Measurements from ENCODE around the gene MPL. TPM values are rescaled to one million over a fixed set of nuclear protein-coding genes. Genes with fewer than 3 reads are reported as not detected.

MPL gene
- not detected for total RNA-seq

GRCh38 chr1:43337588-43337987 is at the start of gene MPL:
MPL (plus strand) TSS chr1:43337818; CDS start chr1:43337849, 31 bp downstream.
- no peak for DNase-seq

DNA sequence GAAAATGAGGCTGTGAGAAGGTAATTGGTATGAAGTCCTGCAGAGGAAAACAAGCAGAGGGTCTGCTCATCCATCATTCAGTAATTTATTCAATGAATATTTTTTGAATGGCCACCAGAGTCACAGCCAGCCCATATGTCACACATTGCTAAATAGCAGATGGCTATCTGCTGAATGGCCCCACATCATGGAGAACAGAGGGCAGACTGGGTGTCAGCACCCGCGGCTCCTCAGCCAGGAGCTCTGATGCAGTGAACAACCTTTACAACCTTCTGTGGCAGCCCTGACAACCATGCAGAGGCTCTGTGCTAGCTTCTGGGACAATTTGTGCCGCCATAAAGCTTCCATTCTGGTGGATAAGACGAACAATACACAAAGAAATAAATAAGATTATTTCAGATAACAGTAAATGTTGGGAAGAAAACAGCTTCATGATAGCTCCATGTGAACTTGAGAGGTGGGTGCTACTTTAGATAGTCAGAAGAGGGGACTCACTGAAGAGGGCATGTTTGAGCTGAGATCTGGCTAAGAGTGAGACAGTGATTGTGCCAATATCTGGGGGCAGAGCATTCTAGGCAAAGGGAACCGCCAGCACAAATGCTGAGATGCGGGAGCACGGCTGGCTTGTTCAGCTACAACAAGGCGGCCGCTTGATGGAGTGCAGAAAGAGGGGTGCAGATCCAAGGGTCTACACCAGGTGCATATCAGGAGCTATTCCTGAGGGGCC is 49.4 kb upstream of the MPL start:
- DNase-seq, result no peak

DNA sequence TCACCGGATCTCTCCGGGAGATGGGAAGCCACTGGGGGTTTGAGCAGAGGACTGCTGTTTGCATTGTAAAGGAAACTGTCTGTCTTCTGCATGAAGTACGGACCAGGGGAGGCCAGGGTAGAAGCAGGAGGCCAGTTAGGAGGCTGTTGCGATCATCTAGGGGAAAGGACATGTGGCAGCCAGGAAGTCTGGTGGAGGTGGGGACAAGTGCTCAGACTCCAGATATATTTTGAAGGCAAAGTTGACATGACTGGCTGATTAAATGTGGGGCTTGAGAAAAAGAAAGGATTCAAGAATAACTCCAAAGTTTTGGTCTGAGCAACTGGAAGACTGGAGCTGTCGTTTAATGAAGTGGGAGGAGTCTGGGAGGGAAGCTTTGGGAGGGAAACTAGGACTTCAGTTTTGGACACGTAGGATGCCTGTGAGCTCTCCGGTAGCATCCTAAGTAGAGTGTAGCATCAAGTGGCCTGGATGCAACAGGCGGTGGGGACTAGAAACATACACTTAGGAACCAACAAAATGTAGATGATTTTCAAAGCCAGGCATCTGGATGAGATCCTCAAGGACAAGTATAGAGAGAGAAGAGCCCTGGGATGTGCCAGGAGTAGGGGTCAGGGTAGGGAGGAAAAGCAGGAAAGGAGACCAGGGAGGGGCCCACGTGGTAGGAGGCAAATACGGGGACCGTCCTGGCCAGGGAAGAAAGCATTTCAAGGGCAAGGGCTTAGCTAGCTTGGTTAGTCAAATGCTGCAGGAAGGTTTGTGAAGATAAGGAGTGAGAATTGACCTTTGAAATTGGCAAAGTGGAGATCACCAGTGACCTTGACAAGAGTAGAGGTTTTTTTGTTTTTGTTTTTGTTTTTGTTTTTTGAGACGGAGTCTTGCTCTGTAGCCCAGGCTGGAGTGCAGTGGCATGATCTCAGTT is 48.6 kb upstream of the MPL start:
- DNase-seq, result no peak

DNA sequence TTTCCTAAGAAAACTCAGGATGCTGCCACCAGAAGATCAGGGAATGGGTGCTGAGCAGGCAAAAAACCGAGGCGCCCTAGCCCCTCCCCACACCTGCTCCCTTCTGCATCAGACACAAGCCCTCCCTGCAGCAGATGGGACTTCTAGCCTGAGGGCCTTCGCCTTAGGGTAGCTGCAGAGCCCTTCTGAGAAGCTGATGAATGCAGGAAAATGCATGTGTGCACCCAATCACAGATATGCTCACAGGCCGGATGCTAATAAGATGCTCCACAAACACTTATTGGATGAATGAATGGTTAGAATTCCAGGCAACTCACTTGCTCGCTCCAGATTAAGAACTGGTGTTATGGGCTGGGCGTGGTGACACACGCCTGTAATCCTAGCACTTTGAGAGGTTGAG is 45.4 kb upstream of the MPL start:
- DNase-seq, result no peak

DNA sequence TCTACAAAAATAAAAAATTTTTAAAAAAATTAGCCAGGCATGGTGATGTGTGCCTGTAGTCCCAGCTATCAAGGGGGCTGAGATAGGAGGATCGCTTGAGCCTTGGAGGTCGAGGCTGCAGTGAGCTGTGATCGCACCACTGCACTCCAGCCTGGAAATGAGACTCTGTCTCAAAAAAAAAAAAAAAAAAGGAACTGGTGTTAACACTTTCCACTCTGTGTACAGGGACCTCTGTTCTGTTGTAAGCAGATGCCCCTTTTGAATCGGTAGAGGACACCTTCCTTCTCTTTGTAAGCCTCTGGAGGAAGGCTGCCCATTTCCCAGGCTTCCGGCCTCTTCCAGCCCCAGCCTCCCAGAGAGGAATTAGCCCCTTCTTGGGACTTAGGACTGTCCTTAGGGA is 44.9 kb upstream of the MPL start:
- no peak for DNase-seq

DNA sequence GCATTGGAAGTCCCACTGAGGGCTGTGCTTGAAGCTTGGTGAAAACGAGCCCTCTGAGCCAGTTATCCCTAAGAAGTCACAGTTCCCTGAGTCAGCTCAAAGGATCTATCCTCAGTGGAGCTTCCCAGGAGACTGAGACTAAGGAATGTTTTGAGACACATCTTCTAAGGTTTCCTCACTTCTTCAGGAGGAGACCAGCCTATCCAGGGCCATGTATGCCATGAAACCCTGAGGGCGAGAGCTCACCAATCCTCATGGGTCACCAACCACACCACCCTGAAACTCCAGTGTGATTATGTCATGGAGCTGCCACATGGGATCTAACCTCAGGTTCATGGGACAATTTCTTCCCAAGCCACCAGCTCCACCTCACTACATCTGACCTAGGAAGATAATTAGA is 44.4 kb upstream of the MPL start:
- DNase-seq, result no peak

GRCh38 chr1:43293896-43294760 is 43.5 kb upstream of the MPL start:
- peak; percentile 49 for DNase-seq

- no peak for DNase-seq
Observed at GRCh38 chr1:43294761-43295160, 42.9 kb upstream of the MPL start.

DNA sequence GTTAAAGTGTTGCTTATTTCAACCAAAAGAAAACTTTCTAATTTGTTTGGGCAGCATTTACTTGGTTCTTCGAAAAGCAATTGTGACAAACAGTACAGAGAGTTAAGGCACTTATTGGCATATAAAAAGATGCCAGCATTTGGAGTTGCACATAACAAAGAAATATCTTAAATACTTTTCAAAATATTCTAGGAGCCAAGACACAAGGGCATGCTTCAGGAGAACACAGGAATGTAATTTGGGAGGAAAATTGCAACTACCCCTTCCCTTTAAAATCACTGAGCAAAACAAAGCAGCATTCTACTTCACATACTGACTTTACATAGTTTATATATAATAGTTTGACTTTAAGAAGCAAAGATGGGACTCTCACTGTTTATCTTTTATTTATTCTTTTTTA is 41.4 kb upstream of the MPL start:
- DNase-seq, result no peak

GRCh38 chr1:43298055-43298454 is 39.6 kb upstream of the MPL start:
- no peak for DNase-seq

DNA sequence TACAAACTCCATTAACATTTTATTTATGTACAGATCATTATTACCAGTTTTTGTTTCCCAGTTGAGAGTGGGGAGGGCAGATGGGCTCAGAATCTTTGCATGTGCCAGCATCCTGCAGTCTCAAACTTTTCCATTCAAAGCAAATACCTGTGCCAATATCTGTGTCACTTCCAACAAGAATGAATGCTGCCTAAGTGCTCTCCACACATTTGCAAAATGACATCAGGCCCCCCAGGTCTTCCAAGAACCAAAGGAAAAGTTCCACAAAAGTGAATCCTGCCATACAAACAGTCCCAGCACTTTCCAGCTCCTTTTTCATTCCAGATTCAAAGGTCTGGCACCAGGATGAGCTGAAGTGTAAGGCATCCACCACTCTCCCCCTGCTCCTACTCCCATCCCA is 38.5 kb upstream of the MPL start:
- no peak for DNase-seq

DNA sequence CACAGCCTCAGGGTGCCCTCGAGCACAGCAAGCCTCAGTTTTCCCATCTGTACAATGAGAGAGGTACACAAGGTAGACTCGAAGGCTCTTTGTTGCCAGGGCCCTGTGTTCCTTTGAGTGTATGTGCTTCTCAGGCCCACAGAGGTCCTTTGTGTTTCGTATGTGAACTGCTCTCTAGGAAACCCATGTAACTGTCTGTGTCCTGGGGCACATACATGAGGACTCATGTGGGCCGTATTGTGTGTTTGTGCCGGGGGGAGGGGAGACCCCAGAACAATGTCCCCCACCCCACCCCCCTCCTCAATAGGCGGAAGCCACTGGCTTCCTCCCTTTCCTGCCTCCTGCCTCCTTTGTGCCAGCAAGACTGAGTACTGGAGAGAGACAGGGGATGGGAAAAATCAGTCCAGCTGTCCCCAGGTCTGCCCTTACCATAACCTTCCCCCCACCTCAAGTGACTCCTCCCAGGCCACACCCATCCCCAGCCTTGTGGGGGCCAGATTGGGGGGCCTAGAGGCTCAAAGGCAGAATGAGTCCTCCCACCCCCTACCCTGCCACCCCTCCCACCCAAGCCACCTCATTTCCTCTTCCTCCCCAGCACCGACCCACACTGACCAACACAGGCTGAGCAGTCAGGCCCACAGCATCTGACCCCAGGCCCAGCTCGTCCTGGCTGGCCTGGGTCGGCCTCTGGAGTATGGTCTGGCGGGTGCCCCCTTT is 37.1 kb upstream of the MPL start, which contains the start of gene TIE1:
TIE1 (plus strand) TSS at position 605 of the 717 bp plus-strand sequence; CDS start at position 695, 90 bp downstream.
- no peak for DNase-seq

GRCh38 chr1:43302201-43302600 is 35.4 kb upstream of the MPL start:
- DNase-seq, result no peak

GRCh38 chr1:43302721-43303470 is 34.7 kb upstream of the MPL start:
- no peak for DNase-seq

DNA sequence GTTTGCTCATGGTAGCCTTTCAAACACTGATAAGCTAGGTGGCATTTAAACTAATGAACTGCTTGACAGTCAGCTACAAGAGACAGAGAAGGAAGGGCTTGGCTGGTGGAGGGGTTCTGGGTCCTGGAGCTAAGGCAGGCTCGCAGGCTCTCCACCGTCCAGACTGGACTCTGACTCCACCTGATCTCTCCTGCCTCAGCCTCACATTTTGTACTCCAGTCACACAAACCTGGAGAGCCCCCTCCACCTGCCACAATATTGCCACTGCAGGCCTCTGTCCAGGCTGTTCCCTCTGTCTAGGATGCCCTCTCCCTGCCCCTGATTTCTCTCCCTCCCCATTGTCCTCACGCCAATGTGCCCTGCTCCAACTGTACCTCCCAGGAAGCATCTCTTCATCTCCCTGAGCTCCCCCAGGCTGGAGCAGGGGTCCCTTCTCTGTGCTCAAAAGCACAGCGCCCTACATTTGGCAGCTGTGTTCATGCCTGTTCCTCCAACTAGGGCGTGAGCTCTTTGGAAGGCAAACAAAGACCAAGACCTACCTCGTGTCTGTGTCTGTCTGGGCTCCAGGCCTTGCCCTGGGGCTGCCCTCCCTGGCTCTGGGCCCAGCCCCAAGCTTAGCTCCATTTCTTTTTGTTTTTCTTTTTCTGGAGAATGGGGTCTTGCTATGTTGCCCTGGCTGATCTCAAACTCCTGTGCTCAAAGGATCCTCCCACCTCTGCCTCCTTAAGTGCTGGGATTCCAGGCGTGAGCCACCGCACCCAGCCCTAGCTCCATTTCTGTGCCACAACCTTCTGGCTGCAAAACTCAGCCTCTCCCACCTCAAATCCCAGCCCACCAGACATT is 33.9 kb upstream of the MPL start:
- no peak for DNase-seq

GRCh38 chr1:43304314-43304681 is 33.3 kb upstream of the MPL start:
- DNase-seq, result no peak

DNA sequence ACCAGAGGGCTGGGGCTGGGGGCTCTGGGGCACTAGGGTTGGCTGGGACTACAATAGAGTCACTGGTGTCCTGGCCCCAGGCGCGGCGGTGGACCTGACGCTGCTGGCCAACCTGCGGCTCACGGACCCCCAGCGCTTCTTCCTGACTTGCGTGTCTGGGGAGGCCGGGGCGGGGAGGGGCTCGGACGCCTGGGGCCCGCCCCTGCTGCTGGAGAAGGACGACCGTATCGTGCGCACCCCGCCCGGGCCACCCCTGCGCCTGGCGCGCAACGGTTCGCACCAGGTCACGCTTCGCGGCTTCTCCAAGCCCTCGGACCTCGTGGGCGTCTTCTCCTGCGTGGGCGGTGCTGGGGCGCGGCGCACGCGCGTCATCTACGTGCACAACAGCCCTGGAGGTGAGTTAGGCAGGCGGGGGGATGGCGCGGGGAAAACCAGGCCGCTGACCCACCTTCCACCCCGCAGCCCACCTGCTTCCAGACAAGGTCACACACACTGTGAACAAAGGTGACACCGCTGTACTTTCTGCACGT is 32.8 kb upstream of the MPL start:
- no peak for DNase-seq

- no peak for DNase-seq
Observed at GRCh38 chr1:43305461-43305860, 32.2 kb upstream of the MPL start.

- no peak for DNase-seq
Observed at GRCh38 chr1:43305926-43306687, 31.5 kb upstream of the MPL start.
